Thyroid gland (tissue), 4 donors: ENCODE results near the gene LZTS2. TPM values are rescaled to one million over a fixed set of nuclear protein-coding genes. Genes with fewer than 3 reads are reported as not detected.

ENCODE experiments used
- DNase-seq, 2 donors: peaks; one replicate each; pipeline ENCODE4 v3.0.0-alpha.2; 2019
- H3K27ac ChIP-seq, 3 donors: fragments of 200-600 bp; sonication (generic); 1 replicate in 2 of 3; 2 replicates in 1 of 3; pipeline ENCODE4 v1.5.1; 2016 to 2019; ENCODE audit warnings: mild to moderate bottlenecking in 1 of 3, moderate library complexity in 1 of 3
- H3K27me3 ChIP-seq: fragments of 200-600 bp; sonication (generic); one replicate; pipeline ENCODE4 v1.5.1; 2019
- H3K36me3 ChIP-seq, 2 donors: fragments of 200-600 bp; sonication (generic); one replicate each; pipeline ENCODE4 v1.5.1; 2016 to 2019
- H3K4me1 ChIP-seq, 2 donors: fragments of 200-600 bp; sonication (generic); one replicate each; pipeline ENCODE4 v1.5.1; 2017 to 2019
- H3K4me3 ChIP-seq, 3 donors: fragments of 200-600 bp; sonication (generic); replicated peaks in 1 of 3; 1 replicate in 2 of 3; 2 replicates in 1 of 3; pipeline ENCODE4 v1.5.1; 2016; ENCODE audit warnings: mild to moderate bottlenecking in 1 of 3
- H3K9me3 ChIP-seq: fragments of 200-600 bp; sonication (generic); one replicate; pipeline ENCODE4 v1.5.1; 2017
- POLR2A ChIP-seq, 2 donors: fragments of 450-650 bp; IDR thresholded peaks; one replicate each; pipeline ENCODE4 v1.6.1; 2017; ENCODE audit warnings: antibody characterized with exemption in 2 of 2, mild to moderate bottlenecking in 2 of 2, moderate library complexity in 1 of 2
- WGBS, 2 donors: methylation state at CpG; one replicate each; pipeline ENCODE4 v1.1.5; 2017; 5-methylcytosine and 5-hydroxymethylcytosine counted together
- intact Hi-C: fragments of 100-400 bp; cut with DNase I; formaldehyde crosslinking; loops from one replicate; pipeline ENCODE4 v1.15.1; 2023
- total RNA-seq, 4 donors: library from RNA; depleted of rRNA; stranded (reverse); fragments of >200 nt; gene quantifications; one replicate each; pipeline ENCODE4 v1.2.3, GENCODE V29; 2016
- TF ChIP-seq, protein P1 (sequence below), 6 experiments: fragments of 200-600 bp in 3 of 6; fragments of 450-650 bp in 3 of 6; sonication (generic) in 3 of 6; IDR thresholded peaks; one replicate each; pipeline ENCODE4 v1.5.1; 2016 to 2019; ENCODE audit warnings: antibody characterized with exemption in 6 of 6, mild to moderate bottlenecking in 2 of 6, inconsistent platforms in 1 of 6, moderate library complexity in 1 of 6

Gene LZTS2
- total RNA-seq, 4 donors from 2014 or later: 75.4 to 107 (median 88.1) TPM

DNA sequence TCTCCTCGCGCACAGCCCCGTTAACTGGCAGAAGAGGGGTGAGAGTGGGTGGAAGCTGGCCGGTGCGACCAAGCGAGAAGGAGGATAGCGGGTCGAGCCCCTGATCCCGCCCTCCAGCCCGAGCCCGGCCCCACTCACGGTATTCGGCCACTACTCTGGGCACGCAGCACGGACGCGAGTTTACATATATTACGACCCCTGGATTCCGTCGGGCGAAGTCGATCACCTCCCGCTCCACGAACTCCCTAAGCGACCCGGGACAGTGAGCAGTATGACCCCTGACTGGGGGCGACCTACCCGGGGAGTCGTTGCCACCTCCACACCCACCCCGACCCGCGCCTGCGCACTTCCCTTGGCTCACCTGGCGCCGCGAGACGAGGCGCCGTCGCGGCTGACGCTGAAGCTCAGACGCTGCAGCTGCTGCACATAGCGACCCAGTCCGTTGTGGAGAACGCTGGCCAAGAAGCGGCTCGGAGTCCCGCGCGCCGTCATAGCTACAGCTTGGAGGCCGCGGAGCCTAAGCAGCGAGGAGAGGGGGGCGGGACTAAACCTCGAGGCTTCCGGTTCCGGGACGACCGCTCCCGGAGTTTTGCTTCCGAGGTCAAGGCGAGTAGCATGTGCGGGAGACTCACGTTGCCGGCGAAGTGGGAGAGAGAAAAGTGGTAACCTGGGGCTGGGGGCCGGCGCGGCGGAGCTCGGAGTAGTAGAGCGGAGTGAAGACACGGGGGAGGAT is 12.5 kb upstream of the LZTS2 start, which contains the start of the genes MRPL43 and TWNK:
Gene MRPL43 (minus strand): TSS at position 546 of the 733 bp plus-strand sequence. CDS start 54 bp downstream, at position 492.
Gene TWNK (plus strand): TSS at position 592 of the 733 bp plus-strand sequence. CDS start 668 bp downstream, outside the sequence.
- peaks cover 18 to 26% of the 10 kb centered on the region in 2 donors for H3K4me1 ChIP-seq
- intact Hi-C loops: no loop called here
- WGBS, 2 donors: 0 to 1% methylated on average over 44 to 53 of the region's 75 CpGs
- TF ChIP-seq POLR2A (IDR thresholded peaks at IDR 0.05): peak in 1 of 2 donors; percentile 59
- TF ChIP-seq, protein P1, sequence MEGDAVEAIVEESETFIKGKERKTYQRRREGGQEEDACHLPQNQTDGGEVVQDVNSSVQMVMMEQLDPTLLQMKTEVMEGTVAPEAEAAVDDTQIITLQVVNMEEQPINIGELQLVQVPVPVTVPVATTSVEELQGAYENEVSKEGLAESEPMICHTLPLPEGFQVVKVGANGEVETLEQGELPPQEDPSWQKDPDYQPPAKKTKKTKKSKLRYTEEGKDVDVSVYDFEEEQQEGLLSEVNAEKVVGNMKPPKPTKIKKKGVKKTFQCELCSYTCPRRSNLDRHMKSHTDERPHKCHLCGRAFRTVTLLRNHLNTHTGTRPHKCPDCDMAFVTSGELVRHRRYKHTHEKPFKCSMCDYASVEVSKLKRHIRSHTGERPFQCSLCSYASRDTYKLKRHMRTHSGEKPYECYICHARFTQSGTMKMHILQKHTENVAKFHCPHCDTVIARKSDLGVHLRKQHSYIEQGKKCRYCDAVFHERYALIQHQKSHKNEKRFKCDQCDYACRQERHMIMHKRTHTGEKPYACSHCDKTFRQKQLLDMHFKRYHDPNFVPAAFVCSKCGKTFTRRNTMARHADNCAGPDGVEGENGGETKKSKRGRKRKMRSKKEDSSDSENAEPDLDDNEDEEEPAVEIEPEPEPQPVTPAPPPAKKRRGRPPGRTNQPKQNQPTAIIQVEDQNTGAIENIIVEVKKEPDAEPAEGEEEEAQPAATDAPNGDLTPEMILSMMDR (IDR thresholded peaks at IDR 0.05): no peak
- peak within 1 kb of the TSS; percentile 37 to 69 (median 55) for H3K27ac ChIP-seq
- DNase-seq: peak; percentile 82 to 83
- H3K27me3 ChIP-seq: no peaks in the 10 kb centered on the region
- H3K9me3 ChIP-seq: no peaks in the 10 kb centered on the region
- H3K36me3 ChIP-seq: peaks cover 4 to 18% of the 10 kb centered on the region in 2 donors
- H3K4me3 ChIP-seq: peak within 1 kb of the TSS; percentile 79 to 98 (median 89)

DNA sequence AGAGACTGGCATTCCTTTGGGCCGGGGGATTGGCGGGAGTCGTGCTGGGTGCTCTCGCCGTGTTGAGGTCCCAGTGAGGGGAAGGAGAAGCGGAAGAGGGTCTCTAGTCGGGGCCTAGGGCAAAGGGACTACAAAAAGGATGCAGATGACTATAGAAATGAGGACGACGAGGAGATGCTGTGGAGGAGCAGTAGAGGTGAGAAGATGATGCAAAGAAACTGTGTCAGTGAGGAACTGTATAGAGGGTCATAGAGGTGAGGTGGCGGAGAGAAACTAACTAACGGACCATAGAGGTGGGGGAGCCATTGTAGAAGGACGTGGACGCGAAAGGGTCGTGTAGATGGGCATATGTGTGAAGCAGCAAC is 11.9 kb upstream of the LZTS2 start:
- H3K27ac ChIP-seq: peak overlapping the region in 1 of 3 donors; percentile 69
- no peak for TF ChIP-seq POLR2A (IDR thresholded peaks at IDR 0.05)
- TF ChIP-seq, protein P1 (IDR thresholded peaks at IDR 0.05): no peak
- no peak for DNase-seq
- H3K27me3 ChIP-seq: no peaks in the 10 kb centered on the region
- H3K9me3 ChIP-seq: no peaks in the 10 kb centered on the region
- H3K36me3 ChIP-seq: peaks cover 4 to 18% of the 10 kb centered on the region in 2 donors
- peaks cover 18 to 26% of the 10 kb centered on the region in 2 donors for H3K4me1 ChIP-seq
- WGBS, 2 donors: 1 to 3% methylated on average over 15 of the region's 15 CpGs
- peak overlapping the region; percentile 79 to 98 (median 89) for H3K4me3 ChIP-seq
- intact Hi-C loops: no loop called here

DNA sequence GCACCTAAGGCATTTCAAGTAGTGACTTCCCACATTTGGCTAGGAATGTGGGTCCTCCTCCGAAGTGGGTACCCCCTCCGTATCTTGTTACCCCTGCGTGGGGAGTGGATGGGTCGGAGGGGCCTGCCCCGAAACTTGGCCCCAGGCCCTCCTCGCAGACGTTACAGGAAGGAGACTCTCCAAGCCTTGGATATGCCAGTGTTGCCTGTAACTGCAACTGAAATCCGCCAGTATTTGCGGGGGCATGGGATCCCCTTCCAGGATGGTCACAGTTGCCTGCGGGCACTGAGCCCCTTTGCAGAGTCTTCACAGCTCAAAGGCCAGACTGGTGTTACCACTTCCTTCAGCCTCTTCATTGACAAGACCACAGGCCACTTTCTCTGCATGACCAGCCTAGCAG is 11.4 kb upstream of the LZTS2 start:
- no peaks in the 10 kb centered on the region for H3K27me3 ChIP-seq
- intact Hi-C loops: no loop called here
- H3K27ac ChIP-seq: no peak overlapping the region
- 60 to 83% methylated on average over 1 to 7 of the region's 10 CpGs for WGBS, 2 donors
- TF ChIP-seq, protein P1 (IDR thresholded peaks at IDR 0.05): no peak
- TF ChIP-seq POLR2A (IDR thresholded peaks at IDR 0.05): no peak
- H3K36me3 ChIP-seq: peaks cover 4 to 18% of the 10 kb centered on the region in 2 donors
- DNase-seq: no peak
- H3K9me3 ChIP-seq: no peaks in the 10 kb centered on the region
- H3K4me1 ChIP-seq: peaks cover 18 to 26% of the 10 kb centered on the region in 2 donors
- H3K4me3 ChIP-seq: peak overlapping the region in 1 of 3 donors; percentile 89

DNA sequence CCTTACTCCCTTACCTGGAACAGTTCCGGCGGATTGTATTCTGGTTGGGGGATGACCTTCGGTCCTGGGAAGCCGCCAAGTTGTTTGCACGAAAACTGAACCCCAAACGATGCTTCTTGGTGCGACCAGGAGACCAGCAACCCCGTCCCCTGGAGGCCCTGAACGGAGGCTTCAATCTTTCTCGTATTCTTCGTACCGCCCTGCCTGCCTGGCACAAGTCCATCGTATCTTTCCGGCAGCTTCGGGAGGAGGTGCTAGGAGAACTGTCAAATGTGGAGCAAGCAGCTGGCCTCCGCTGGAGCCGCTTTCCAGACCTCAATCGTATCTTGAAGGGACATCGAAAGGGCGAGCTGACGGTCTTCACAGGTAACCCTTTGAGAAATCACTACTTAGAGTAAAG is 10.5 kb upstream of the LZTS2 start:
- Histone ChIP-seq H3K4me1 (peaks cover 18 to 26% of the 10 kb centered on the region in 2 donors), H3K27ac (no peak overlapping the region), H3K4me3 (no peak overlapping the region), H3K9me3 (no peaks in the 10 kb centered on the region), H3K36me3 (peaks cover 0 to 18% of the 10 kb centered on the region in 2 donors), H3K27me3 (no peaks in the 10 kb centered on the region)
- no peak for TF ChIP-seq POLR2A (IDR thresholded peaks at IDR 0.05)
- TF ChIP-seq, protein P1 (IDR thresholded peaks at IDR 0.05): no peak
- intact Hi-C loops: no loop called here
- 94 to 95% methylated on average over 21 of the region's 21 CpGs for WGBS, 2 donors
- DNase-seq: no peak
